HG03196 (cell line): ENCODE measurements around the gene SMPD4.
"Not testable (repeated sequence)": the region's sequence is repeated elsewhere in the genome, so short reads cannot be mapped to it uniquely, and the experiment has no call there.

Source experiments
- ATAC-seq: cut with Tn5 transposase; IDR thresholded peaks from one replicate; pipeline ENCODE4 v1.9.1; 2021; ENCODE audit not compliant: unreplicated experiment

SMPD4 gene

DNA sequence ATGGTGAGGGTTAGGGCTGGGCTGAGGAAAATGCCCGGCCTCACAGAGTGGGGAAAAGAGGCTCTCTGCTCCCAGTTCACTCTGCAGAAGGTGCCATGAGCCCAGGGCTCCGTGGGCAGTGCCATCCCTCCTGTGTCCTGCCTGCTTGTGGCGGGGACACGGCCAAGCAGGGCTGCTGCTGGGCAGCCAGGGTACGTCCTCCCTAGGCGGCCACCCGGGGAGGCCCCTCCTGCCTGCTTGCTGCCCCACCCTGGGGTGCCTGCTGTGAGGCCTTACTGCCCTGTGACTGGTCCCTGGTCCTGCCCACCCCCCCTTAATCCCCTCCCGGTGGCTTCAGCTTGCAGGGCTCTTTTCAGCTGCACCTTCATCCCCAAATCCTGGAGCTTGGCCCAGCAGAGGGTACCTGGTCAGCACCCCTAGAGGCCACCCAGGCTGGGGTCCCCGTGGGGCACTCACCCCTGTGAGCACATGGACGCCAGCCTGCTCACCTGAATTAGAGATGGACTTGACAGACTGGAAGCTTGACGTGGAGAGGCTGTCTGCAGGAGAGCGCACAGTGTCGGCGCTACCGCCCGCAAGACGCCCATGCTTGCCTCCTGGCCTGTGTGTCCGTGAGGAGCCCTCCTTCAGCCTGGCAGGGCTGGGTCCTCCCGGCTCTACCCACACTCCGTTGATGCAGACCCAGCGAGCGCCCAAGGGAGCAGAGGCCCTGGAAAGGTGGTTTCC, 39.6 kb downstream of the SMPD4 start:
- not testable (repeated sequence) for ATAC-seq

DNA sequence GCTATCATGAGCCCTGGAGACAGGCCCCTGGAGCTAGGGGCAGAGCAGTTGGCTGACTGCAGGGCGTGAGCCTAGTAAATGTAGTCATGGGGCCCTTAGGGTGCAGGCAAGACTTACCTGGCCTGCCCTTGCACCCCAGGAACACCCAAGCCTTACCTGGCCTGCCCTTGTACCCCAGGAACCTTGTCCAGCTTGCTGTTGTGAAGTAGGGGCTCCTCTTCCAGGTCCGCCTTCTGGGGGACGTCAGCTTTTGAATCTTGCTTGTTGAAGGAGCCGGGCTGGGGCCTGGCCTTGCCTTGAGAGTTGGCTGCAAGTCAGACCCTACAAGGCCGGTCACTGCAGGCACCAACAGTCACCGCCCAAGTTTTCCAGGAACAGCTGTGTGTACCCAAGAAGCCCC, 40.4 kb downstream of the SMPD4 start:
- ATAC-seq, result not testable (repeated sequence)

DNA sequence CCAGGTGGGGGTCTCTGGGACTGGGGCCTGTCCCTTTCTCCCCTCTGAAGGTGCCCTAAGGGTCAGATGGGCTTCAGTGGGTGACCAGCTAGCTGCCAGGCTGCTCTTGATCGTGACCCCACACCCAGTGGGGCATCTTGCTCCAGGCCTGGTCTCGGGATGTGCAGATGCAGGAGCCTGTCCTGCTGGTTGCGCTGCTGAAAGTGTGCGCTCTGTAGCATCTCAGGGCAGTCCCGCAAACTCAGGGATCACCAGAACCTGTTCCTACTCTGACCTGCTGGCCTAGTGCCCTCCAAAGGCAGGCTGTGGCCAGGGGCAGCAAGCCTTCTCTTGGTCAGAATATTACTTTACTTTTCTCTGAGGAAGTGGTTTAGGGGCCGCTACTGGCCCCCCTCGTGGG, 40.9 kb downstream of the SMPD4 start:
- not testable (repeated sequence) for ATAC-seq

DNA sequence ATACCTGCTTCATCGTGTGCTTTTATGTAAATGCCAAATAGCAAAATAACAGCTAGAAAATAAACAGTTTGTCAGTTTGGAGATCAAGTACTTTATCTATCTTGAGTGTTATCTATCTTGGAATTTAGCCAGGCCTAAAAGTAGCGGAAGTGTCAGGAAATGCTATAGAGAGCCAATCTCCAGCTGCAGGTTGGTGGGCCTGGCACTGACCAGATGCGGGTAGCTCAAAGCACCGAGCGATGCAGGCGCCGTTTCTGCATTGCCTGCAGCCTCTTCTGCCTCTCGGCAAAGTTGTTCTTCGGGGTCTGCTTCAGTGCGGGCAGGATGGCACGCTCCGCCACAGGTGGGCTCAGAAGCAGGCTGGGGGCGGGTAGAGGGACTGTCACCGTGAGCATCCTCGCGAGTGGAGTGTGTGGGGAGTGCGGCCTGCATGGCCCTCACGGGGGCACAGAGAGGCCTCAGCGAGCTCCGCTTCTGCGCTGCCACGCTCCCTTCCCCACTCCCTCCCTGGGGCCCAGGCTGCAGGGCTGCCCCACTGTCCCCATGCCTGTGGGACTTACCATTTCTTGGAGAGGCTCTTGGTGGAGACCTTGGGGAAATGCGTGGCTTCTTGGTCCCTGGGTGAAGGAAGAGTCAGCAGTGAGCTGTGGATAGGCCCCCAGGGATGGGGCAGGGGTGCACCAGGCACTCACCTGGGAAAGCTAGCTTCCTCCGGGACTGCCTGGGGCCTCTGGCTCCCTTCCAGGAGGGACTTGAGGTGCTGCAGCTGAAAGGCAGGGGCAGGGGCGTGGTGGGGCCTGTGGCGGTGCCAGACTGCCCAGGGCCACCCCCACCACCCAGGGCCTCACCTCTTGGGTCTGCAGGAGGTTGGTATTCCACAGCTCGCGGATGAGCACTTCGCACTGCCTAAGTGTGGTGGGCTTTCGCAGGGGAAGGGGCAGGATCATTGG, 41.8 kb downstream of the SMPD4 start:
- ATAC-seq, result not testable (repeated sequence)

DNA sequence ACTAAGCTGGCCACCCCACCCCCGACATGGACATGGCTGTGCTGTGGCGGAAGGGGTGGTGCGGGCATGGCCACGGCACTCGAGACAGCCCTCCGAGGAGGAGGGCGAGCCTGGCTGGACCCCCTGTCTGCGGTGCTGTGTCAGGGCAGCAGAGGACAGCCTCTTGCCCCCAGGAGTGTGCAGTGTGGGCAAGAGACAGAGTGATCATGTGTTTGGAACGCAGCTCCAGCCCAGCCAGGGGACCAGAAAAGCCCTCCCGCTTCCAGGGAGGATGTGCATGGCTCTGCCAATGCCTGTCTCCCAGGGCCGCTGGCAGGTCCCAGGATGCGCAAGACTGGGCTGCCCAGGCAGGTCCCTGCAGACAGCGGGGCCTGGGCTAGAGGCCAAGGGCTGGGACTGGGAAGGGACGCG, 42.6 kb downstream of the SMPD4 start:
- ATAC-seq, result not testable (repeated sequence)

DNA sequence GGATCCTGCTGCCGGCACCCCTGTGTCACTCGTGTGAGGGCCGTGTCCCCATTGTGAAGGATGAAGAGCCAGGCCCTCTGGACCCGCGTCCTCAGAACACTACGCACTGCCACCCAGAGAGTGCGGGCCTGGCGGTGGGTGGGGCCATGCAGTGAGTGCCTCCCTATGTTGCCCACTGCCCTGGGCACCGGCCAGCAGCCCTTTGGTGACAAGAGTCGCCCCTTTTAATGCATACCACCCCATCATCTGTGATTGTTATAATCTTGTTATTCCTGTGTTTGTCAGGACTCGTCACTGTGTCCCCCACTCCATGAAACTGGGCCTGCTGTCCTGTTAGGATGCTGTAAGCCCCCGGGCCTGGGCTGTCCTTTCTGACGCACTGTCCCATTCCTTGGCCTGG, 43.1 kb downstream of the SMPD4 start:
- ATAC-seq, result not testable (repeated sequence)

DNA sequence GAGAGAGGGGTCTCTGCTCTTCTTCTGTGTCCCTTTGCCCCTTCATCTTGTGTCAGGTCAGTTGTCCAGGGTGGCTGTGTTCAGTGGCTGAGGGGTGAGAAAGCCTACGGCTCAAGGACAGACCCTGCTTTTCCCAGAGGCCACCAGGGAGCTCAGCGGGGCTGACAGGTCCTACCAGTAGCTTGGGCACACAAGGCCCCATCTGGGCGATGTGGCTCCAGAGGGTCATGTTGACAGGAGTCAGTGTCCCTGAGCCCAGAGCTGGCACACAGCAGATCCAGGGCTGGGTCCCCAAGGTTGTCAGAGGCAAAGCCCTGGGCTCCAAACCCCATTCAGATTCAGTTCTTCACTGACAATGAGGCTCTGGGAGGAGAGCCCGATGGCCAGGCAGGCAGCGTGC, 44.3 kb downstream of the SMPD4 start:
- ATAC-seq, result not testable (repeated sequence)

GRCh38 chr2:130136546-130136945, 44.9 kb downstream of the SMPD4 start:
- not testable (repeated sequence) for ATAC-seq

GRCh38 chr2:130135692-130136541, 45.5 kb downstream of the SMPD4 start:
- no peak for ATAC-seq

DNA sequence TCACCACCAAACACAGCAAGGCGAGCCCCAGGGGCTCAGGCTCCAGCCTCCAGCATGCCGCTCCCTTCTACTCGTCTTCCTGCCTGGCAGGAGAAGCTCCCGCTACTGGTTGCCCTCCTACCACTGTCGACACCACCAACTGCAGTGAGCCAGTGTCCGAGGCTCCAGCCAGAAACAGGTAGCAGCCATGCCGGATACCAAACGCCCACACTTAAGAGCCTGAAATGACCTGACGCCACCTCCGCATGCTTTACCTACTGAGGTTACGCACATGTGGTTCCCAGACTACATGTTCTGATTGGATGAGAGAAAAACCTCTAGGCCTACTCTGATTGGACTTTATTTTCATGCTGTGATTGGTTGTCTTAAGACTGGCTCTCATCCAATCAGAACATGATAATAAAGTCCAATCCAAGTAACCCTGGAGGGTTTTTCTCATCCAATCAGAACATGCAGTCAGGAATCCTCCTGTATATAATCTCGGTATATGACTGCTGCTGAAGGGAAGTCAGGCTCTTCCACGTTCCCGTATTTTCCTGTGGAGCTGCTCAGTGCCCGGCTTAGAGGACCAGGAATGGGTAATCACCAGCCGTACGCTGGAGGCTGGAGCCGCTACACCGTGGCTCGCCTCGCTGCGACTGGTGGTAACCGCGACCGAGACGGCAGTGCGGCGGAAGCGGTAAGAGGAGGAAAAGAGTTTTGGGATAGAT, 52.1 kb downstream of the SMPD4 start, which contains the start of gene POTEF:
POTEF (minus strand) TSS at position 103 of the 710 bp plus-strand sequence. CDS start 8,707 bp downstream, outside the sequence.
- not testable (repeated sequence) for ATAC-seq

DNA sequence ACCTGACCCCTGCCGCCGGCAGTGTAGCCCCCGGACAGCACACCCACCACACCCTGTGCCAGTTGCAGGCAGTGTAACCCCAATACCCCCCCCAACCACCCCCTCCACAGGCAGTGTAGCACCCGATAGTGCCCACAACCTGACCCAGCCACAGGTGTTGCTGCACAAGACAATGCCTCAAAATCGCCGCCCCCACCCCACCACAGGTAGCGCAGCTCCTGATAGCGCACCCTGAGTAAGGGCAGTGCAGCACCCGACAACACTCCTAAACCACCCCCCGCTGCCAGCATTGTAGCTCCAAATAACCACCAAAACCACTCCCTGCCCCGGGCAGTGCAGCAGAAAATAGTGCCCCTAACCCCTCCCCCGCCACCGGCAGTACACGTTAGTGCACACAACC, 52.9 kb downstream of the SMPD4 start:
- not testable (repeated sequence) for ATAC-seq

GRCh38 chr2:130127726-130128125, 53.7 kb downstream of the SMPD4 start:
- not testable (repeated sequence) for ATAC-seq

GRCh38 chr2:130120924-130121323, 60.5 kb downstream of the SMPD4 start:
- ATAC-seq, result not testable (repeated sequence)

DNA sequence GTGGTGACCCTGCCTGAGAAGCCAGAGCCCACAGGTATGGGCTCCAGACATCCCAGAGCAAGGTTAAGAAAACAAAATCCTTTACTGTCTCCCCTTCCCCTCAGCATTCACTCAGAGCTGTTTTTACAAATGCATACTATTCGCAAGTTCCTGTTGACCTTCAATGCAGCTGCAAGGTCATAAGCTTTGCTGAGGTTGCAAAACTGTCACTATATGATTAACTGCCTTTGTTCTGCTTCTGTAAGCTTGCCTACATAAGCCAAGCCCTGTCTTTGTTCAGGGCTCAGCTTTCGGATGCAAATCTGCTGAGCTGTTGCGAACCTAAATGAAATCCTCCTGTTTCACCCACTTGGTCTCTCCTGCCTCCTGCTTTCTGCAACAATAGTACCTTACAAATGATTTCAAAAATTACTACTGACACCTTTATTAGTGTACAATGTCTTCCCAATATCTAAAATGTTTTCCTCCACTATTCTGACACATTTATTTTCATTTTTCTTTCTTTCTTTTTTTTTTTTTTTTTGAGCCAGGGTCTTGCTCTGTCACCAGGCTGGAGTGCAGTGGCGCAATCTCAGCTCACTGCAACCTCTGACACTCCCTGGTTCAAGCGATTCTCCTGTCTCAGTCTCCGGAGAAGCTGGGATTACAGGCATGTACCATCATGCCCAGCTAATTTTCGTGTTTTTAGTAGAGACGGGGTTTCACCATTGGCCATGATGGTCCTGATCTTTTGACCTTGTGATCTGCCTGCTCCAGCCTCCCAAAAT, 78.6 kb downstream of the SMPD4 start:
- not testable (repeated sequence) for ATAC-seq
